BLaER1 (cell line): ENCODE results near the gene KNSTRN.

Source experiments
- H3K27ac ChIP-seq: shearing (Covaris generic); formaldehyde crosslinking; 2 replicates; pipeline ENCODE4 v1.8.1; 2022
- H3K27me3 ChIP-seq: shearing (Covaris generic); formaldehyde crosslinking; 2 replicates; pipeline ENCODE4 v1.8.1; 2022
- H3K36me3 ChIP-seq: shearing (Covaris generic); formaldehyde crosslinking; 2 replicates; pipeline ENCODE4 v1.8.1; 2022
- H3K4me1 ChIP-seq: shearing (Covaris generic); formaldehyde crosslinking; 2 replicates; pipeline ENCODE4 v1.8.1; 2022
- H3K4me2 ChIP-seq: shearing (Covaris generic); formaldehyde crosslinking; 2 replicates; pipeline ENCODE4 v1.8.1; 2022
- H3K4me3 ChIP-seq: shearing (Covaris generic); formaldehyde crosslinking; 2 replicates; pipeline ENCODE4 v1.8.1; 2022
- H3K9ac ChIP-seq: shearing (Covaris generic); formaldehyde crosslinking; 2 replicates; pipeline ENCODE4 v1.8.1; 2022
- H3K9me3 ChIP-seq: shearing (Covaris generic); formaldehyde crosslinking; 2 replicates; pipeline ENCODE4 v1.8.1; 2022
- H4K20me1 ChIP-seq: shearing (Covaris generic); formaldehyde crosslinking; 2 replicates; pipeline ENCODE4 v1.8.1; 2022
- Cebpa-rat ChIP-seq: shearing (Covaris generic); IDR thresholded peaks from 2 replicates; pipeline ENCODE4 v1.8.1; 2022

Gene KNSTRN

DNA sequence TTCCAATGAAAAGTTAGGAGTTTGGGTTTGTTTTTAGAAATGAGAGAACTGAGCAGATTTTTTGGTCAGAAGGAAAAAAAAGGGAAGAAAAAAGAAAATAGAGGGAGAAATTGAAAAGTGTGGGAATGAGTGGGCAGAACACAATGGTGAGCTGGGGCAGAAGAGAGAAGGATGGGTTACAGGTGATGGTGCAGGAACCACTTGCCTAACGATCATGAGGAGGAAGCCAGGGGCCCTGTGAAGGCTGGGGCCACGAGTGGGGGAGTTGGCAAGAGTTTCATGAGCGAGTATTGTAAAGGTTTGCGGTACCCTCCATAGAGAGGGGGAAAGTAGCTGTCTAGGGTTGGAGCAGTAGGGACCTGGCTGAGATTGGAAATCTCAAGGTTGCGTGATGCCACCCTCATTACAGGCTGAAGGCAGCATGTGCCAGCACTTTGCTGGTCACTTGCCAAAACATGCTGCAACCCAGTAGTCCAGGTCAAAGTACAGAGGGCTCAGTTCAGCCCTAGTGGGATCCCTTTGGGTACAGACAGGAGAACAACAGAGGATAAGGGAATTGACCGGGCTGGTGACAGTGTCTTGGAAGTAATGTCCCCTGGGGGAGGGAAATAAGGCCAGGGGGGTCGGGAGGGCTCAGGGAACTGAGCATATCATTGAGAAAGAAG, 29.7 kb downstream of the KNSTRN start:
- peaks cover 33% of the 10 kb centered on the region for H4K20me1 ChIP-seq
- H3K4me1 ChIP-seq, result peaks cover 8% of the 10 kb centered on the region
- no peak for TF ChIP-seq Cebpa-rat
- H3K9me3 ChIP-seq, result no peaks in the 10 kb centered on the region
- no peaks in the 10 kb centered on the region for H3K27me3 ChIP-seq
- H3K4me3 ChIP-seq, result no peak overlapping the region
- H3K9ac ChIP-seq, result no peak overlapping the region
- peaks cover 99% of the 10 kb centered on the region for H3K36me3 ChIP-seq
- no peak overlapping the region for H3K4me2 ChIP-seq
- no peak overlapping the region for H3K27ac ChIP-seq

GRCh38 chr15:40413036-40413435, 30.5 kb downstream of the KNSTRN start:
- no peaks in the 10 kb centered on the region for H3K9me3 ChIP-seq
- peaks cover 99% of the 10 kb centered on the region for H3K36me3 ChIP-seq
- no peaks in the 10 kb centered on the region for H3K27me3 ChIP-seq
- no peak overlapping the region for H3K4me2 ChIP-seq
- no peaks in the 10 kb centered on the region; the same call in 1 of the 2 replicates for H3K4me1 ChIP-seq
- no peak overlapping the region for H3K27ac ChIP-seq
- H3K9ac ChIP-seq, result no peak overlapping the region
- TF ChIP-seq Cebpa-rat, result no peak
- H3K4me3 ChIP-seq, result no peak overlapping the region
- peaks cover 26% of the 10 kb centered on the region for H4K20me1 ChIP-seq

- Histone ChIP-seq H3K27me3 (no peaks in the 10 kb centered on the region), H3K4me3 (no peak overlapping the region), H3K4me2 (no peak overlapping the region), H3K4me1 (no peaks in the 10 kb centered on the region), H3K9ac (no peak overlapping the region), H3K9me3 (no peaks in the 10 kb centered on the region), H4K20me1 (peaks cover 20% of the 10 kb centered on the region), H3K27ac (no peak overlapping the region), H3K36me3 (peaks cover 94% of the 10 kb centered on the region)
- TF ChIP-seq Cebpa-rat, result no peak
Measured at GRCh38 chr15:40414816-40415215, 32.3 kb downstream of the KNSTRN start.

DNA sequence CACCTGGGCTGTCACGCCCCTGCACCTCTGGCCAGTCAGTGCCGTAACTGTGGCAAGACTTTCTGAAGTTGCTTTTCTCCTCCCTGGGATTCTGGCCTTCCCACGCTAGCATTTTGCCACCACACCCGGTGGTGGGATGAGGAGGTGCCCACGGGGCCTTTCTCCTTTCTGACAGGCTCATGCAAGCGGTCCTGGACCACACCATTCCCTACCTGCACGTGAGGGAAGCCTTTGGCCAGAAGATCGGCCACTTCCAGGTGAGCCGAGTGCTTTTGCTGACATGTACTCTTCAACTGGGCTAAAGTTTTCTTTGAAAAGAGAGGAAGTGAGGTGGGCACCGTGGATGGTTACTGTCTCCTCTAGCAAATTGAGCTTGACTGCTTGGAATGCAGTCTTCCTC, 32.7 kb downstream of the KNSTRN start:
- H3K27ac ChIP-seq, result no peak overlapping the region
- H3K4me3 ChIP-seq, result no peak overlapping the region
- H4K20me1 ChIP-seq, result peaks cover 20% of the 10 kb centered on the region
- H3K27me3 ChIP-seq, result no peaks in the 10 kb centered on the region
- H3K4me1 ChIP-seq, result no peaks in the 10 kb centered on the region
- H3K9me3 ChIP-seq, result no peaks in the 10 kb centered on the region
- no peak for TF ChIP-seq Cebpa-rat
- no peak overlapping the region for H3K4me2 ChIP-seq
- peaks cover 90% of the 10 kb centered on the region for H3K36me3 ChIP-seq
- no peak overlapping the region for H3K9ac ChIP-seq

DNA sequence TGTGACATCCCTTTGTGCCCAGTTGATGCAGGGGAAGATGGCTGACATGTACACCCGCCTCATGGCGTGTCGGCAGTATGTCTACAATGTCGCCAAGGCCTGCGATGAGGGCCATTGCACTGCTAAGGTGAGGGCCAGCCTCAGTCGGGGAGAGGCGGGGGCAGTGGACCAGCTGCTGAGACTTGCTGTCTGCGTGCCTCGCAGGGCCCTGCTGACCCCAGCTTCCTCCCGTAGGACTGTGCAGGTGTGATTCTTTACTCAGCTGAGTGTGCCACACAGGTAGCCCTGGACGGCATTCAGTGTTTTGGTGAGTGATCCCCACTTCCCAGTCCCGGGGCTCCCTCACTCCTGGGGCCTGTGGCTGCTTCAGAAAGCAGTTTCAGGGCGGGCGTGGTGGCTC, 33.5 kb downstream of the KNSTRN start:
- Histone ChIP-seq H3K9ac (no peak overlapping the region), H3K4me1 (peaks cover 4% of the 10 kb centered on the region; the same call in 1 of the 2 replicates), H3K4me3 (no peak overlapping the region), H3K27ac (no peak overlapping the region), H4K20me1 (peaks cover 23% of the 10 kb centered on the region), H3K27me3 (no peaks in the 10 kb centered on the region), H3K36me3 (peaks cover 82% of the 10 kb centered on the region), H3K9me3 (no peaks in the 10 kb centered on the region), H3K4me2 (no peak overlapping the region)
- TF ChIP-seq Cebpa-rat, result no peak

DNA sequence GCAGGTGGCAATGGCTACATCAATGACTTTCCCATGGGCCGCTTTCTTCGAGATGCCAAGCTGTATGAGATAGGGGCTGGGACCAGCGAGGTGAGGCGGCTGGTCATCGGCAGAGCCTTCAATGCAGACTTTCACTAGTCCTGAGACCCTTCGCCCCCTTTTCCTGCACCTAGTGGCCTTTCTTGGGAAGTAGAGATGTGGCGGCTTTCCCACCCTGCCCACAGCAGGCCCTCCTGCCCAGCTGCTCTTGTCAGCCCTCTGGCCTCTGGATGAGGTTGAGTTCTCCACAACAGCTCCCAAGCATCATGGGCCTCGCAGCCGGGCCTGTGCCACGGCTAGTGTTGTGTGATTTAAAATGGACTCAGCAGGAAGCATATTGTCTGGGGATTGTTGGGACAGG, 35.6 kb downstream of the KNSTRN start:
- H3K9me3 ChIP-seq, result no peaks in the 10 kb centered on the region
- H3K4me2 ChIP-seq, result no peak overlapping the region
- H3K27ac ChIP-seq, result no peak overlapping the region
- peaks cover 14% of the 10 kb centered on the region; the same call in 1 of the 2 replicates for H4K20me1 ChIP-seq
- H3K27me3 ChIP-seq, result no peaks in the 10 kb centered on the region
- peaks cover 13% of the 10 kb centered on the region for H3K4me1 ChIP-seq
- TF ChIP-seq Cebpa-rat, result no peak
- no peak overlapping the region for H3K9ac ChIP-seq
- peaks cover 61% of the 10 kb centered on the region for H3K36me3 ChIP-seq
- H3K4me3 ChIP-seq, result no peak overlapping the region

DNA sequence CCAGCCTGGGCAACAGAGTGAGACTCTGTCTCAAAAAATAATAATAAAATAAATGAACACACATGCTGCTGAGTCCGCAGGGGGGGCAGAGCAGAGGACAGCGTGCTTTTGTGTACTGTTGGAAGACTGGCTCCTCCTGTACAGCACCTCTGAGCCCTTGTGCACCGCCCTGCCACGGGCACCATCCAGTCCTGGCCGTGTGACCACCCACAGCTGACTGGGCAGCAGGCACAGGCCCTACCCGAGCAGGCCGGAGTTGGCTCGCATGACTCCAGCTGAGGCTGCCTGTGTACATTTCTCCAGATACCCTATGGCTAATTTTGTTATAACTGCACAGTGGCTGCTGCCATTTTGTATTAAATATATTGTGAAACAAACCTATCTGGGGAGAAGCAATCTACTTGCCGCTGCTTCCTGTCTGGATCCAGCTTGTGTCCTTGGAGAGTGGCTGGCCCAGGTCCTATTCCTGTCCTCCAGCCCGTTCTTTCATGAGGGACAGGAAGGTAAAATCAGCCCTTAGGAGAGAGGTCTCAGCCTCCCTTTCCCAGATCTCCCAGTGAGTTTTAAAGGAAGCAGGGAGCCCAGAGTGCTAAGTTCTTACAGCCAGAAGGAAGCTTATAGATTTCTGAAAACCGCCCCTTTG, 37.7 kb downstream of the KNSTRN start:
- no peak for TF ChIP-seq Cebpa-rat
- Histone ChIP-seq H3K27ac (no peak overlapping the region), H3K36me3 (peaks cover 40% of the 10 kb centered on the region), H3K4me1 (peaks cover 13% of the 10 kb centered on the region), H4K20me1 (peaks cover 12% of the 10 kb centered on the region; the same call in 1 of the 2 replicates), H3K27me3 (no peaks in the 10 kb centered on the region), H3K9me3 (no peaks in the 10 kb centered on the region), H3K4me3 (no peak overlapping the region), H3K9ac (no peak overlapping the region), H3K4me2 (no peak overlapping the region)

GRCh38 chr15:40420793-40421192, 38.3 kb downstream of the KNSTRN start:
- Histone ChIP-seq H3K4me3 (no peak overlapping the region), H3K9ac (no peak overlapping the region), H3K9me3 (no peaks in the 10 kb centered on the region), H4K20me1 (peaks cover 12% of the 10 kb centered on the region; the same call in 1 of the 2 replicates), H3K27me3 (no peaks in the 10 kb centered on the region), H3K4me1 (peaks cover 16% of the 10 kb centered on the region), H3K4me2 (no peak overlapping the region; the same call in 1 of the 2 replicates), H3K27ac (no peak overlapping the region), H3K36me3 (peaks cover 34% of the 10 kb centered on the region)
- no peak for TF ChIP-seq Cebpa-rat

GRCh38 chr15:40421246-40422157, 39.0 kb downstream of the KNSTRN start:
- no peak overlapping the region for H3K9ac ChIP-seq
- H3K27ac ChIP-seq, result no peak overlapping the region
- no peak overlapping the region for H3K4me3 ChIP-seq
- H3K4me1 ChIP-seq, result peaks cover 23% of the 10 kb centered on the region
- H3K4me2 ChIP-seq, result peak overlapping the region; percentile 56
- no peak for TF ChIP-seq Cebpa-rat
- peaks cover 27% of the 10 kb centered on the region for H3K36me3 ChIP-seq
- no peaks in the 10 kb centered on the region for H3K9me3 ChIP-seq
- H3K27me3 ChIP-seq, result no peaks in the 10 kb centered on the region
- H4K20me1 ChIP-seq, result peaks cover 12% of the 10 kb centered on the region; the same call in 1 of the 2 replicates
